HepG2 (cell line): Measurements from ENCODE around the gene GTSF1L. TPM values are rescaled to one million over a fixed set of nuclear protein-coding genes. Genes with fewer than 3 reads are reported as not detected.

Experiments used
- ESRRA ChIP-seq: sonication (generic); formaldehyde crosslinking; IDR thresholded peaks from 2 replicates; pipeline ENCODE4 v1.5.1; 2020; ENCODE audit warnings: mild to moderate bottlenecking, low read depth, missing genetic modification reagents
- FLYWCH1 ChIP-seq: sonication (generic); formaldehyde crosslinking; IDR thresholded peaks from 2 replicates; pipeline ENCODE4 v1.8.1; 2023; ENCODE audit warnings: mild to moderate bottlenecking, missing genetic modification reagents
- KDM2A ChIP-seq: sonication (generic); formaldehyde crosslinking; IDR thresholded peaks from 2 replicates; pipeline ENCODE4 v1.4.0; 2020; ENCODE audit warnings: low read depth, missing genetic modification reagents, borderline replicate concordance
- KDM5A ChIP-seq: fragments of 200-600 bp; sonication (generic); IDR thresholded peaks from 2 replicates; pipeline ENCODE4 v1.7.0; 2018; ENCODE audit warnings: antibody characterized with exemption, mild to moderate bottlenecking, low read length, borderline replicate concordance
- KDM6A ChIP-seq: IDR thresholded peaks from 2 replicates; pipeline ENCODE4 v1.6.1; 2016; ENCODE audit warnings: low read depth
- KLF12 ChIP-seq: sonication (generic); formaldehyde crosslinking; IDR thresholded peaks from 2 replicates; pipeline ENCODE4 v1.4.0; 2020; ENCODE audit warnings: missing genetic modification reagents, borderline replicate concordance
- MAF1 ChIP-seq: sonication (generic); formaldehyde crosslinking; IDR thresholded peaks from 2 replicates; pipeline ENCODE4 v1.5.0; 2020; ENCODE audit warnings: missing genetic modification reagents, borderline replicate concordance
- MAZ ChIP-seq, 2 experiments: sonication (generic) in 1 of 2; formaldehyde crosslinking in 1 of 2; IDR thresholded peaks; 2 replicates each; pipeline versions ENCODE4 v1.5.0 to v1.6.1; 2012 to 2020; ENCODE audit warnings: low read depth in 2 of 2, mild to moderate bottlenecking in 2 of 2, borderline replicate concordance in 1 of 2, improper control_type of control experiment in 1 of 2, low read length in 1 of 2, missing genetic modification reagents in 1 of 2, moderate library complexity in 1 of 2
- MXI1 ChIP-seq: IDR thresholded peaks from 3 replicates; pipeline ENCODE4 v1.6.1; 2012; ENCODE audit warnings: low read depth, low read length, inconsistent platforms, borderline replicate concordance
- PAF1 ChIP-seq: IDR thresholded peaks from 2 replicates; pipeline ENCODE4 v1.6.1; 2016; ENCODE audit warnings: missing genetic modification reagents, missing compliant biosample characterization
- PHF20 ChIP-seq: sonication (generic); formaldehyde crosslinking; IDR thresholded peaks from 2 replicates; pipeline ENCODE4 v1.5.0; 2020; ENCODE audit warnings: mild to moderate bottlenecking, missing genetic modification reagents
- RNF2 ChIP-seq: fragments of 450-650 bp; conservative IDR thresholded peaks from 2 replicates; pipeline ENCODE4 v1.6.1; 2016; ENCODE audit warnings: low read depth
- SMAD9 ChIP-seq: sonication (generic); formaldehyde crosslinking; IDR thresholded peaks from 2 replicates; pipeline ENCODE4 v1.5.1; 2020; ENCODE audit warnings: mild to moderate bottlenecking, missing genetic modification reagents
- SNAI1 ChIP-seq: sonication (generic); formaldehyde crosslinking; IDR thresholded peaks from 2 replicates; pipeline ENCODE4 v1.5.0; 2020; ENCODE audit warnings: mild to moderate bottlenecking, missing genetic modification reagents, borderline replicate concordance
- SP140L ChIP-seq: sonication (generic); formaldehyde crosslinking; IDR thresholded peaks from 2 replicates; pipeline ENCODE4 v1.4.0; 2020; ENCODE audit warnings: missing genetic modification reagents, borderline replicate concordance
- U2AF2 ChIP-seq: fragments of 200-400 bp; formaldehyde crosslinking; IDR thresholded peaks from 2 replicates; pipeline ENCODE4 v1.6.1; 2017; ENCODE audit warnings: low read depth, mild to moderate bottlenecking, low read length
- WIZ ChIP-seq: sonication (generic); formaldehyde crosslinking; IDR thresholded peaks from 2 replicates; pipeline ENCODE4 v1.5.1; 2020; ENCODE audit warnings: mild to moderate bottlenecking, missing genetic modification reagents
- ZNF253 ChIP-seq: sonication (generic); formaldehyde crosslinking; IDR thresholded peaks from 2 replicates; pipeline ENCODE4 v1.8.0; 2022; ENCODE audit warnings: mild to moderate bottlenecking, missing genetic modification reagents, borderline replicate concordance
- ZNF432 ChIP-seq: sonication (generic); formaldehyde crosslinking; IDR thresholded peaks from 2 replicates; pipeline ENCODE4 v1.5.0; 2020; ENCODE audit warnings: missing genetic modification reagents, mild to moderate bottlenecking, borderline replicate concordance
- ZNF639 ChIP-seq: conservative IDR thresholded peaks from 2 replicates; pipeline ENCODE4 v1.6.1; 2018; ENCODE audit warnings: missing genetic modification reagents
- ZNF670 ChIP-seq: sonication (generic); formaldehyde crosslinking; IDR thresholded peaks from 2 replicates; pipeline ENCODE4 v1.8.0; 2022; ENCODE audit warnings: mild to moderate bottlenecking, missing genetic modification reagents, borderline replicate concordance
- ZNF75D ChIP-seq: sonication (generic); formaldehyde crosslinking; IDR thresholded peaks from 2 replicates; pipeline ENCODE4 v1.8.1; 2023; ENCODE audit warnings: missing genetic modification reagents, mild to moderate bottlenecking, borderline replicate concordance
- ZNF775 ChIP-seq: sonication (generic); formaldehyde crosslinking; IDR thresholded peaks from 2 replicates; pipeline ENCODE4 v1.4.0; 2020; ENCODE audit warnings: missing genetic modification reagents, mild to moderate bottlenecking, moderate library complexity, borderline replicate concordance
- polyA plus RNA-seq, 8 experiments: library from polyadenylated mRNA; depleted of rRNA in 3 of 8; stranded (reverse) in 7 of 8; unstranded in 1 of 8; fragments of >200 nt; fragmentation: Illumina TruSeq in 4 of 8; extraction: Trizol in 4 of 8; gene quantifications; 2 replicates each; pipeline versions ENCODE4 v1.2.1 to v1.2.3, GENCODE V29; 2011 to 2016; ENCODE audit warnings: low read depth in 4 of 8, missing spikeins in 1 of 8, mixed read lengths in 1 of 8; ENCODE audit not compliant: insufficient read depth in 1 of 8
- total RNA-seq, 5 experiments: library from RNA; depleted of rRNA; stranded (reverse); fragments of >200 nt; fragmentation: Illumina TruSeq; extraction: Trizol; gene quantifications; 2 replicates each; pipeline ENCODE4 v1.2.3, GENCODE V29; 2016; ENCODE audit warnings: low read depth in 1 of 5
- TF ChIP-seq, protein P1 (sequence below): sonication (generic); formaldehyde crosslinking; IDR thresholded peaks from 2 replicates; pipeline ENCODE4 v1.5.1; 2020; ENCODE audit warnings: mild to moderate bottlenecking, moderate library complexity, missing genetic modification reagents
- TF ChIP-seq, protein P2 (sequence below): sonication (generic); formaldehyde crosslinking; IDR thresholded peaks from 2 replicates; pipeline ENCODE4 v1.5.0; 2020; ENCODE audit warnings: missing genetic modification reagents
- TF ChIP-seq, protein P3 (sequence below): sonication (generic); formaldehyde crosslinking; conservative IDR thresholded peaks from 2 replicates; pipeline ENCODE4 v1.4.0; 2020; ENCODE audit warnings: missing genetic modification reagents

The GTSF1L gene
- total and polyA plus RNA-seq, 2 of the 13 experiments (the other 11 are each of a cell fraction or from before 2014, with no cell fraction given), result not detected

GRCh38 chr20:43749734-43750294 is 23.0 kb upstream of the GTSF1L start (continued):
- TF ChIP-seq MXI1 (no peak), ZNF775 (no peak), MAZ (IDR thresholded peaks at IDR 0.05; ENCODE audit: borderline replicate concordance, low read depth, low read length) (no peak), MAZ (CRISPR knock-in tag; IDR thresholded peaks at IDR 0.05; ENCODE audit: low read depth) (0 out of 2 replicates have a peak, but pooled peaks have one; percentile 56), SNAI1 (no peak), WIZ (CRISPR knock-in tag) (no peak), U2AF2 (no peak), PHF20 (peak; percentile 31; the same call in 1 of the 2 replicates), FLYWCH1 (CRISPR knock-in tag) (no peak), ZNF432 (no peak), KDM6A (CRISPR knock-in tag) (no peak), MAF1 (no peak), ZNF253 (no peak), ZNF75D (CRISPR knock-in tag) (no peak), ESRRA (no peak), PAF1 (CRISPR knock-in tag) (no peak), SP140L (CRISPR knock-in tag) (no peak), KDM2A (CRISPR knock-in tag) (peak; percentile 86), KDM5A (no peak), ZNF670 (CRISPR knock-in tag) (0 out of 2 replicates have a peak, but pooled peaks have one; percentile 60), KLF12 (CRISPR knock-in tag) (no peak), SMAD9 (CRISPR knock-in tag) (no peak), RNF2 (0 out of 2 replicates have a peak, but pooled peaks have one; percentile 45), ZNF639 (CRISPR knock-in tag) (no peak)
- TF ChIP-seq, protein P1, sequence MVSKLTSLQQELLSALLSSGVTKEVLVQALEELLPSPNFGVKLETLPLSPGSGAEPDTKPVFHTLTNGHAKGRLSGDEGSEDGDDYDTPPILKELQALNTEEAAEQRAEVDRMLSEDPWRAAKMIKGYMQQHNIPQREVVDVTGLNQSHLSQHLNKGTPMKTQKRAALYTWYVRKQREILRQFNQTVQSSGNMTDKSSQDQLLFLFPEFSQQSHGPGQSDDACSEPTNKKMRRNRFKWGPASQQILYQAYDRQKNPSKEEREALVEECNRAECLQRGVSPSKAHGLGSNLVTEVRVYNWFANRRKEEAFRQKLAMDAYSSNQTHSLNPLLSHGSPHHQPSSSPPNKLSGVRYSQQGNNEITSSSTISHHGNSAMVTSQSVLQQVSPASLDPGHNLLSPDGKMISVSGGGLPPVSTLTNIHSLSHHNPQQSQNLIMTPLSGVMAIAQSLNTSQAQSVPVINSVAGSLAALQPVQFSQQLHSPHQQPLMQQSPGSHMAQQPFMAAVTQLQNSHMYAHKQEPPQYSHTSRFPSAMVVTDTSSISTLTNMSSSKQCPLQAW, result peak; percentile 58; the same call in 1 of the 2 replicates
- TF ChIP-seq, protein P2, sequence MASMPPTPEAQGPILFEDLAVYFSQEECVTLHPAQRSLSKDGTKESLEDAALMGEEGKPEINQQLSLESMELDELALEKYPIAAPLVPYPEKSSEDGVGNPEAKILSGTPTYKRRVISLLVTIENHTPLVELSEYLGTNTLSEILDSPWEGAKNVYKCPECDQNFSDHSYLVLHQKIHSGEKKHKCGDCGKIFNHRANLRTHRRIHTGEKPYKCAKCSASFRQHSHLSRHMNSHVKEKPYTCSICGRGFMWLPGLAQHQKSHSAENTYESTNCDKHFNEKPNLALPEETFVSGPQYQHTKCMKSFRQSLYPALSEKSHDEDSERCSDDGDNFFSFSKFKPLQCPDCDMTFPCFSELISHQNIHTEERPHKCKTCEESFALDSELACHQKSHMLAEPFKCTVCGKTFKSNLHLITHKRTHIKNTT (CRISPR knock-in tag), result no peak
- TF ChIP-seq, protein P3, sequence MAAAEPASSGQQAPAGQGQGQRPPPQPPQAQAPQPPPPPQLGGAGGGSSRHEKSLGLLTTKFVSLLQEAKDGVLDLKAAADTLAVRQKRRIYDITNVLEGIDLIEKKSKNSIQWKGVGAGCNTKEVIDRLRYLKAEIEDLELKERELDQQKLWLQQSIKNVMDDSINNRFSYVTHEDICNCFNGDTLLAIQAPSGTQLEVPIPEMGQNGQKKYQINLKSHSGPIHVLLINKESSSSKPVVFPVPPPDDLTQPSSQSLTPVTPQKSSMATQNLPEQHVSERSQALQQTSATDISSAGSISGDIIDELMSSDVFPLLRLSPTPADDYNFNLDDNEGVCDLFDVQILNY (CRISPR knock-in tag), result no peak
